Measurements from ENCODE around the gene DCC.

DNA sequence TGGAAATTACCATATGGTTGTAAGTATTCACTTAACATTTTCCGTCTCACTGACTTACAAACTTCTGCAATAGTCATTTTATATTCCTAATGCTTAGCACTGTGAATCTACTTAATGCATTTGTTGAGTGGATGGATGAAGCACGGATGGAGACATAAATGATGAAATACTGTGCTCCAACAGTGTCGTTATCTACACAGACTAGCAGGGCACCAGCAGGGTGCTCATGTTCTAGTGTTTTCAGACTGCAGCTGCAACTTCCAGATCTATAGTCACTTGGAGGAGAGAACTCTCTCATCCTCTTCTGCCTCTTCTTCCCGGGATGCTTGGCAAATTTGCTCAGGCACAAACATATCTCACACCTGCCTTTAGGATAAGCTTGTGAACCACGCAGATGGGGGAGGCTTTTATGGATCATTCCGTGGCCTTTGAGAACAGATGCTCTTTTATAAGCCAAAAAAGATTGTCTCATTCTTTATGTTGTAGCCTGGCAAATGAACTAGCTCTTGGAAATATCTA is 1086.7 kb downstream of the DCC start:
- TF ChIP-seq POLR2A (IDR thresholded peaks at IDR 0.05) (no peak), CTCF (IDR thresholded peaks at IDR 0.05) (no peak), POLR2AphosphoS5 (IDR thresholded peaks at IDR 0.05) (no peak)
